Stimulated activated naive B cell treated with anti-CD40 and anti-IgM and Interleukin-4, amounts not matched to agents 10 μg/mL and 1 μg/mL and 100 μg/mL, for 72 hours (primary cell): ENCODE data around the gene HPX.

ENCODE experiments used
- ATAC-seq, 2 donors: fragments of 150-1000 bp; cut with Tn5 transposase; replicated peaks; 2 replicates each; pipeline ENCODE4 v1.10.0; 2021; ENCODE audit warnings: moderate library complexity in 1 of 2
- DNase-seq: peaks from one replicate; pipeline ENCODE4 v3.0.0; 2021
- H3K27ac Mint-ChIP-seq: one replicate; pipeline ENCODE4 v1.8.0; 2022; ENCODE audit warnings: mild to moderate bottlenecking, mixed read lengths
- H3K27me3 Mint-ChIP-seq, 2 donors: one replicate each; pipeline ENCODE4 v1.8.0; 2022; ENCODE audit warnings: mixed read lengths in 2 of 2
- H3K36me3 Mint-ChIP-seq, 2 donors: one replicate each; pipeline ENCODE4 v1.8.0; 2022; ENCODE audit warnings: mixed read lengths in 2 of 2, mild to moderate bottlenecking in 1 of 2
- H3K4me1 Mint-ChIP-seq, 2 donors: one replicate each; pipeline ENCODE4 v1.8.0; 2022; ENCODE audit warnings: mixed read lengths in 2 of 2, mild to moderate bottlenecking in 1 of 2
- H3K4me3 Mint-ChIP-seq, 2 donors: one replicate each; pipeline ENCODE4 v1.8.0; 2022; ENCODE audit warnings: mild to moderate bottlenecking in 2 of 2, mixed read lengths in 2 of 2, moderate library complexity in 1 of 2
- H3K9me3 Mint-ChIP-seq, 2 donors: one replicate each; pipeline ENCODE4 v1.8.0; 2022; ENCODE audit warnings: mixed read lengths in 2 of 2, mild to moderate bottlenecking in 1 of 2

The HPX gene

GRCh38 chr11:6453152-6453551 is 12.4 kb upstream of the HPX start:
- no peaks in the 10 kb centered on the region for H3K9me3 Mint-ChIP-seq
- ATAC-seq: no peak
- no peaks in the 10 kb centered on the region for H3K27me3 Mint-ChIP-seq
- no peak overlapping the region for H3K4me3 Mint-ChIP-seq
- H3K36me3 Mint-ChIP-seq: peaks cover 5 to 8% of the 10 kb centered on the region in 2 donors
- no peak overlapping the region for H3K27ac Mint-ChIP-seq
- DNase-seq: no peak
- no peaks in the 10 kb centered on the region for H3K4me1 Mint-ChIP-seq

- DNase-seq (no peak), ATAC-seq (no peak)
- Mint-ChIP-seq H3K9me3 (no peaks in the 10 kb centered on the region), H3K4me3 (no peak overlapping the region), H3K27me3 (no peaks in the 10 kb centered on the region), H3K36me3 (peaks cover 5 to 8% of the 10 kb centered on the region in 2 donors), H3K4me1 (no peaks in the 10 kb centered on the region), H3K27ac (no peak overlapping the region)
Measured at GRCh38 chr11:6452219-6452618, 11.4 kb upstream of the HPX start.

- Mint-ChIP-seq H3K4me3 (no peak overlapping the region), H3K4me1 (no peaks in the 10 kb centered on the region), H3K27me3 (no peaks in the 10 kb centered on the region), H3K9me3 (no peaks in the 10 kb centered on the region), H3K36me3 (peaks cover 0 to 2% of the 10 kb centered on the region in 2 donors), H3K27ac (no peak overlapping the region)
- ATAC-seq: no peak
- no peak for DNase-seq
Measured at GRCh38 chr11:6448574-6448973, 7.8 kb upstream of the HPX start.

GRCh38 chr11:6443269-6444003 is 2.6 kb upstream of the HPX start:
- Mint-ChIP-seq H3K27me3 (no peaks in the 10 kb centered on the region), H3K27ac (no peak overlapping the region), H3K4me1 (no peaks in the 10 kb centered on the region), H3K4me3 (no peak overlapping the region), H3K9me3 (no peaks in the 10 kb centered on the region), H3K36me3 (no peaks in the 10 kb centered on the region)
- DNase-seq (peak; percentile 28), ATAC-seq (peak; percentile 81 to 82)

- Mint-ChIP-seq H3K27ac (no peak overlapping the region), H3K9me3 (no peaks in the 10 kb centered on the region), H3K4me3 (no peak overlapping the region), H3K27me3 (no peaks in the 10 kb centered on the region), H3K36me3 (no peaks in the 10 kb centered on the region), H3K4me1 (no peaks in the 10 kb centered on the region)
- DNase-seq: no peak
- ATAC-seq: no peak
Measured at GRCh38 chr11:6442441-6442840, 1.7 kb upstream of the HPX start.

- ATAC-seq: peak in 1 of 2 donors; percentile 33
Measured at GRCh38 chr11:6438979-6439571, 1.7 kb downstream of the HPX start.

GRCh38 chr11:6437993-6438392 is 2.8 kb downstream of the HPX start:
- Mint-ChIP-seq H3K9me3 (no peaks in the 10 kb centered on the region), H3K27ac (no peak overlapping the region), H3K4me1 (peaks cover 7 to 9% of the 10 kb centered on the region in 2 donors), H3K27me3 (no peaks in the 10 kb centered on the region), H3K4me3 (no peak overlapping the region), H3K36me3 (no peaks in the 10 kb centered on the region)
- peak; percentile 62 to 63 for ATAC-seq
- no peak for DNase-seq

More at GRCh38 chr11:6438979-6439571, 1.7 kb downstream of the HPX start:
- Mint-ChIP-seq H3K27me3 (no peaks in the 10 kb centered on the region), H3K27ac (no peak overlapping the region), H3K4me3 (no peak overlapping the region), H3K9me3 (no peaks in the 10 kb centered on the region), H3K4me1 (peaks cover 4 to 5% of the 10 kb centered on the region in 2 donors), H3K36me3 (no peaks in the 10 kb centered on the region)
- DNase-seq: no peak

GRCh38 chr11:6437423-6437822 is 3.4 kb downstream of the HPX start:
- no peak overlapping the region for H3K4me3 Mint-ChIP-seq
- no peaks in the 10 kb centered on the region for H3K27me3 Mint-ChIP-seq
- no peak for DNase-seq
- H3K4me1 Mint-ChIP-seq: peaks cover 7 to 9% of the 10 kb centered on the region in 2 donors
- ATAC-seq: no peak
- H3K27ac Mint-ChIP-seq: no peak overlapping the region
- H3K9me3 Mint-ChIP-seq: no peaks in the 10 kb centered on the region
- H3K36me3 Mint-ChIP-seq: no peaks in the 10 kb centered on the region

- Mint-ChIP-seq H3K27ac (no peak overlapping the region), H3K4me1 (peaks cover 7 to 9% of the 10 kb centered on the region in 2 donors), H3K4me3 (no peak overlapping the region), H3K27me3 (no peaks in the 10 kb centered on the region), H3K9me3 (no peaks in the 10 kb centered on the region), H3K36me3 (no peaks in the 10 kb centered on the region)
- DNase-seq: no peak
- peak in 1 of 2 donors; percentile 47 for ATAC-seq
Measured at GRCh38 chr11:6433998-6434660, 6.7 kb downstream of the HPX start.

GRCh38 chr11:6431861-6432260 is 8.9 kb downstream of the HPX start:
- Mint-ChIP-seq H3K4me1 (peaks cover 7 to 9% of the 10 kb centered on the region in 2 donors), H3K4me3 (no peak overlapping the region), H3K9me3 (no peaks in the 10 kb centered on the region), H3K36me3 (no peaks in the 10 kb centered on the region), H3K27ac (no peak overlapping the region), H3K27me3 (no peaks in the 10 kb centered on the region)
- DNase-seq: no peak
- ATAC-seq: no peak

GRCh38 chr11:6427516-6427915 is 13.3 kb downstream of the HPX start:
- Mint-ChIP-seq H3K4me1 (no peaks in the 10 kb centered on the region), H3K36me3 (no peaks in the 10 kb centered on the region), H3K4me3 (no peak overlapping the region), H3K27me3 (peaks cover 17 to 21% of the 10 kb centered on the region in 2 donors), H3K9me3 (no peaks in the 10 kb centered on the region), H3K27ac (no peak overlapping the region)
- DNase-seq: no peak
- no peak for ATAC-seq

- Mint-ChIP-seq H3K4me1 (peaks cover 0 to 2% of the 10 kb centered on the region in 2 donors), H3K9me3 (no peaks in the 10 kb centered on the region), H3K27ac (no peak overlapping the region), H3K36me3 (no peaks in the 10 kb centered on the region), H3K27me3 (peaks cover 27 to 33% of the 10 kb centered on the region in 2 donors), H3K4me3 (no peak overlapping the region)
- ATAC-seq: no peak
- no peak for DNase-seq
Measured at GRCh38 chr11:6420677-6421076, 20.1 kb downstream of the HPX start.

GRCh38 chr11:6419009-6419631 is 21.7 kb downstream of the HPX start, which contains the start of gene APBB1:
APBB1 (minus strand) TSS chr11:6419094; CDS start chr11:6411347, 7,747 bp downstream.
- peak within 1 kb of the TSS in 1 of 2 donors; percentile 76 for H3K4me3 Mint-ChIP-seq
- DNase-seq (peak; percentile 45), ATAC-seq (peak; percentile 74 to 83)
- H3K4me1 Mint-ChIP-seq: peaks cover 0 to 2% of the 10 kb centered on the region in 2 donors
- H3K27ac Mint-ChIP-seq: no peak within 1 kb of the TSS
- no peaks in the 10 kb centered on the region for H3K9me3 Mint-ChIP-seq
- H3K27me3 Mint-ChIP-seq: peaks cover 20 to 21% of the 10 kb centered on the region in 2 donors
- H3K36me3 Mint-ChIP-seq: no peaks in the 10 kb centered on the region

- H3K4me1 Mint-ChIP-seq: peaks cover 0 to 2% of the 10 kb centered on the region in 2 donors
- ATAC-seq: peak; percentile 35 to 43
- no peak overlapping the region for H3K4me3 Mint-ChIP-seq
- H3K9me3 Mint-ChIP-seq: no peaks in the 10 kb centered on the region
- no peaks in the 10 kb centered on the region for H3K36me3 Mint-ChIP-seq
- no peak overlapping the region for H3K27ac Mint-ChIP-seq
- H3K27me3 Mint-ChIP-seq: peaks cover 15 to 17% of the 10 kb centered on the region in 2 donors
- DNase-seq: no peak
Measured at GRCh38 chr11:6418557-6419008, 22.2 kb downstream of the HPX start.
